ENCODE data around the gene NEAT1. TPM values are rescaled to one million over a fixed set of nuclear protein-coding genes. Genes with fewer than 3 reads are reported as not detected.
"Not testable (repeated sequence)": the region's sequence is repeated elsewhere in the genome, so short reads cannot be mapped to it uniquely, and the experiment has no call there.

NEAT1 gene
- total RNA-seq, 1 donor from 2014 or later: 94.2 TPM

DNA sequence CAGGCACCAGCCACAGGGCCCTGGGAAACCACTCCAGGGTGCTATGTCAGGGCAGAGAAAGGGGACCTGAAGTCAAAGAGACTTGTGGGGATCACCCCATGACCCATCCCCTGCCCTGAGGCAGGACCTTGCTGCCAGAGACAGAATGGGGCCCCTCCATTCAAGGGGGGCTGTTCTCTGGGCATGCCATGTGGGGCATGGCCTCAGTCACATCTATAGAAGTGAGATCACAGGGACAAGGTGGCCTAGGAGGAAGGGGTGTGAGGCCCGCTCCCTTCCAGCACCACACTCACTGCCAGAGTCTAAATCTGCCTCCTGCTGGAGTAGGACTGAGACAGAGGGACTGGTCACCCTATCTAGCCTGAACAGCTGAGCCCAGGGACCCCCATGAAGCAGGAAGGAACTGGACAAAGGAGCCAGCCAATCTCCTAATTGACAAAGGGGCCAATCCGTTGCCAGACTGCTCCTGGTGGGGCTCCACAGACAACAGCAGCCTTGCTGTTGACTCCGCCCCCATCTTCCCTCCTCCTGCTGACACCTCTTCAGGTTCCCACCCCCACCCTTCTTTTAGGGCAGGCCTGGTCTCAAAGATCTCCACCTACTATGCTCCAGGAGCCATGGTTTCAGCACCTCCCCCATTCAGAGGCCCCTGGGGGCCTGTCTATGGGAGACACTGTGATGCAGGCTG, 26.0 kb downstream of the NEAT1 start:
- peak; percentile 58 to 61 for DNase-seq (ENCODE audit: low read depth in 2 of 2)

DNA sequence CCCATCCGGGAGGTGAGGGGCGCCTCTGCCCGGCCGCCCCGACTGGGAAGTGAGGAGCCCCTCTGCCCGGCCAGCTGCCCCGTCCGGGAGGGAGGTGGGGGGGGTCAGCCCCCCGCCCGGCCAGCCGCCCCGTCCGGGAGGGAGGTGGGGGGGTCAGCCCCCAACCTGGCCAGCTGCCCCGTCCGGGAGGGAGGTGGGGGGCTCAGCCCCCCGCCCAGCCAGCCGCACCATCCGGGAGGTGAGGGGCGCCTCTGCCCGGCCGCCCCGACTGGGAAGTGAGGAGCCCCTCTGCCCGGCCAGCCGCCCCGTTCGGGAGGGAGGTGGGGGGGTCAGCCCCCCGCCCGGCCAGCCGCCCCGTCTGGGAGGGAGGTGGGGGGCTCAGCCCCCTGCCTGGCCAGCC, 28.7 kb downstream of the NEAT1 start:
- not testable (repeated sequence) for DNase-seq (ENCODE audit: low read depth in 2 of 2)

- DNase-seq (ENCODE audit: low read depth in 2 of 2): not testable (repeated sequence)
Observed at GRCh38 chr11:65452259-65452658, 29.7 kb downstream of the NEAT1 start.

GRCh38 chr11:65452806-65453490, 30.4 kb downstream of the NEAT1 start:
- peak in 1 of 2 donors; percentile 70 for DNase-seq (ENCODE audit: low read depth in 2 of 2)

DNA sequence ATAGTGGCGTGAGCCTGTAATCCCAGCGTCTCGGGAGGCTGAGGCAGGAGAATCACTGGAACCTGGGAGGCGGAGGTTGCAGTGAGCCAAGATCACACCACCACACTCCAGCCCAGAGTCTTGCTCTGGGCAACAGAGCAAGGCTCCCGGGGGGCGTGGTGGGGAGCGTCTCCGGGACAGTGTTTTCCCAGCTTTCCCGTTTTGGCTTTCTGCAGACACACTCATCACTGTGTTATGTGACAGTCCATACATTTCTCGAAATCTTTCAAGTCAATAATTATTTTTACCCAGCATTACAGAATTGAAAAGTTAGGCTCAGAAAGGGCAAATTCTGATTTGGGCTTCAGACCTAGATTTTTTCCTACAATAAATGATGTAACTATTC, 31.7 kb downstream of the NEAT1 start:
- no peak for DNase-seq (ENCODE audit: low read depth in 2 of 2)

DNA sequence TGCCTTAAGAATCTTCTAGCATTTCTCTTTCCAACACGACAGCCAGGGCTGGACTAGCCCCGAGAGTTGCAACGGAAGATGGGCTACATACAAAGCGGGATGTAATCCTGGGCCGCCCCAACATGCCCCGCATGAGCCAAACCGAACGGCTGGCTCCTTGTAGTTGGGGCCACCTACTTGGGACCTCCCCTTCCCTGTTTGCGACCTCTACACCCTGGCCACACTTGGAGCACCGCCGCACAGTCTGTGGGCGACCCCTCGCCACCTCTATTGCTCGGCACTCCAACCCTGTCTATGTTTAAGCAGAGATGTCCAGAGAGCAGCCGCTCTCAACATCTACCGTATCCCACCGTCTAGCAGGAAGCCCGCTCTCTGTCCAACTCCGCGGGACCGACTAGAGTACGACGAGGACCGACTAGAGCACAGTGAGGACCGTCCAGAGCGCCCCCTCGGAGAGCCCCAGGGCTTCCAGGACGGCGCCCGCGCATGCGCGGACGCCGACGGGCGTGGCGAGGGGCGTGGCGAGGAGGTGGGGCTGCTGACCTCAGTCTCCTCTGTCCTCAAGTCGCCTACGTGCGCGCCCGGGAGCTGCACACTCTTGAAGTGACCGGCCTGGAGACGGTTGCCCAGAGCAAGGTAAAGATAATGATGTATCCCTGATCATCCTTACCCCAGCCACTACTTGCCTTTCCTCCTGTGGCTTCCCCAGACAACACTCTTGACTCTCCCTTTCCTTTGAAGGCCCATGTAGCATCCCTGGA, 32.3 kb downstream of the NEAT1 start:
- DNase-seq (ENCODE audit: low read depth in 2 of 2): peak; percentile 78 to 88

DNA sequence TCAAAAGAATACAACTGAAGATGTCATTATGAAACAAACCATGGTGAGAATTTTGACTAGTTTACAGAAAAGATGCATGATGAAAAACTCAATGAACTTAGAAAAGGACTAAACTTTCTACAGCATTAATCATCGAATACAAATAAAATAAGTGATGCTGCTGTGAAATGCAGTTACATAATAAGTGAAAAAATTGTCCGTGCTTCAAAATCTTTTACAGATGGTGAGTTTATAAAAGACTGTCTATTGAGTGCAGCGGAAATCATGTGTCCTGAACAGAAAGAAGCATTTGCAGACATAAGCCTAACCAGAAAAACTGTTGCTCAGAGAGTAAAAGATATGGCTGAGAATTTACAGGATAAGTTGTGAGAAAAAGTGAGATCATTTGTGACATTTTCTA, 33.8 kb downstream of the NEAT1 start:
- no peak for DNase-seq (ENCODE audit: low read depth in 2 of 2)

DNA sequence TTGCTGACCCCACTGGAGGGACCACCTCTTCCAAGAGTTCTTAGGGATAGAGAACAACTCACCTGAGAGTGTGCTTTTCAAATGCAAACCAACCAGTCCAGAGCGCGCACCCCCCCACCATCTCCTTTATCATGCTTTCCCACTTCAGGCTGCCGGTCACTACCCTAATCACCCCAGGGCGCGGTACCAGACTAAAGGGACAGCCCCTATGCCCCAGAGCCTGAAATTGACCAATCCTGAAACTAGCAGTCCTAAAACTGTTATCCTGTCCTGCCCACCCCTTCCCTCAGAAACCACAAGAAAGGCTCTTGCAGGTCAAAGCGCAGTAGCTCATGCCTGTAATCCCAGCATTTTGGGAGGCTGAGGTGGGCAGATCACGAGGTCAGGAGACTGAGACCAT, 37.0 kb downstream of the NEAT1 start:
- no peak for DNase-seq (ENCODE audit: low read depth in 2 of 2)

DNA sequence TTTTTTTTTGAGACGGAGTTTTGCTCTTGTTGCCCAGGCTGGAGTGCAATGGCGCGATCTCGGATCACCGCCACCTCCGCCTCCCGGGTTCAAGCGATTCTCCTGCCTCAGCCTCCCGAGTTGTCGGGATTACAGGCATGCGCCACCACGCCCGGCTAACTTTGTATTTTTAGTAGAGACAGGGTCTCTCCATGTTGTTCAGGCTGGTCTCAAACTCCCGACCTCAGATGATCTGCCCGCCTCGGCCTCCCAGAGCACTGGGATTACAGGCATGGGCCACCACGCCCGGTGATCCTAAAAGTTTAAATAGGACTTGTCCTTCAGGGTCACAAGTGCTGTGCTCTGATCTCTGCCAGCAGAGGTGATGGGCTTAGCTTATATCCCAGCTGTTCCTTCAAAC, 42.9 kb downstream of the NEAT1 start:
- DNase-seq (ENCODE audit: low read depth in 2 of 2): not testable (repeated sequence)

GRCh38 chr11:65467306-65467705, 44.7 kb downstream of the NEAT1 start:
- not testable (repeated sequence) for DNase-seq (ENCODE audit: low read depth in 2 of 2)

- DNase-seq (ENCODE audit: low read depth in 2 of 2): peak; percentile 61 to 84
Observed at GRCh38 chr11:65468874-65469333, 46.3 kb downstream of the NEAT1 start.

DNA sequence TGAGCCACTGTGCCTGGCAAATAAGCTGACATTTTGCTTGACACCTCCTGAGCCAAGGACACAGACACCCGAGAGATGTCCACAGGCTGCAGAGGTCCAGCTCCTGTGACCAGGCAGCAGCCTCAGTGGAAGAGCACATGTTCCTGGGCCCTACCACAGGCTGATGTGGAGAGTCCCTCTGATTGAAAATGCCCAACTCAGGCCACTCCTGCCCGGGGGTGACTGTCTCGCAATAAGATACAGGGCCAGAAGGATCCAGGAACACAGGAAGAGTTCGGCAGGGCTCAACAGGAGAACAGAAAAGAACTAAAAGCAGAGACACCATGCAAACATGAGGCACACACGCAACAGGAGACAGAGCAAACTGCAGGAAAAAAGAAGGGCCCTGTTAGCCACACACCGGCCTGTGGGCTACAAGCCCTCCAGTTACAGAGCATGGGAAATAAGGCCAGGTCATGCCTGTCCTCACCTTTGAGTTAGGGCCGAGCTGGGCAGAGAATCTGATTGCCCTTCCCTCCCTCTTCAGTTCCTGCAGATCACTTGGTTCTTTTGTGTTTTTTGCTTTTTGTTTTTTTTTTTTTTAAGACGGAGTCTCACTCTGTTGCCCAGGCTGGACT, 47.9 kb downstream of the NEAT1 start:
- DNase-seq (ENCODE audit: low read depth in 2 of 2): no peak

DNA sequence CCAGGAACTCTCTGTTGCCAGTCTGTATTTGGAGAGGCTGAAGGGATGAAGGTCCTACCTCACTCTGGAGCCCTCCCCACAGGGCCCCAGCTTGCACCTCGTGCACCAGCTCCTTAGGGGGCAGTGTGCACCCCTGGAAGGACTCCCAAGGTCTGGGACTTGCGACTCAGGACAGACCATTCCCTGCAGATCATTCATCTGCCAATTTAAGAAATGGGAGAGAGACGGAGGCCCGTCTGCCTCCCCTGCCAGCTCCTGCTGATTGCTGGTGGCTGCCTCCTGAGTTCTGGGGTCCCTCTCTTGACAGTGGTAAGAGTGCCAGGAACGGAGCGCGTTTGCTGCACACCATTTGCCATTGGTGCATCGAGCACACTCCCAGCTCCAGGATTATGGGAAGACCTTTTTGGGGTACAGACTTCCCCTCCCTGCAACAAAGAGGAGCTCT, 48.9 kb downstream of the NEAT1 start:
- DNase-seq (ENCODE audit: low read depth in 2 of 2): peak; percentile 76 to 89

DNA sequence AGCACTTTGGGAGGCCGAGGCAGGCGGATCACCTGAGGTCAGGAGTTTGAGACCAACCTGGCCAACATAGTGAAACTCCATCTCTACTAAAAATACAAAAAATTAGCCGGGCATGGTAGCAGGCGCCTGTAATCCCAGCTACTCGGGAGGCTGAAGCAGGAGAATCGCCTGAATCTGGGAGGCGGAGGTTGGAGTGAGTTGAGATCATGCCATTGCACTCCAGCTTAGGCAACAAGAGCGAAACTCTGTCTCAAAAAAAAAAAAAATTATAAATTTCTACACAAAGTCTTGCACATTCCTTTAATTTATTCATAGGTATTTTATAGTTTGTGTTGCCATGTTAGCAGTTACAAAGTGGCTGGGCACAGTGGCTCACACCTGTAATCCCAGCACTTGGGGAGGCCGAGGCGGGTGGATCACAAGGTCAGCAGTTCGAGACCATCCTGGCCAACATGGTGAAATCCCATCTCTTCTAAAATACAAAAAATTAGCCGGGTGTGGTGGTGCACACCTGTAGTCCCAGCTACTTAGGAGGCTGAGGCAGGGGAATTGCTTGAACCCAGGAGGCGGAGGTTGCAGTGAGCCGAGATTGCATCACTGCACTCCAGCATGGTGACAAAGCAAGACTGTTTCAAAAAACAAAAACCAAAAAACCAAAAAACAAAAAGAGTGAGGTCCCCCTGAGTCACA, 50.1 kb downstream of the NEAT1 start:
- not testable (repeated sequence) for DNase-seq (ENCODE audit: low read depth in 2 of 2)

GRCh38 chr11:65473278-65473860, 50.8 kb downstream of the NEAT1 start:
- no peak for DNase-seq (ENCODE audit: low read depth in 2 of 2)

DNA sequence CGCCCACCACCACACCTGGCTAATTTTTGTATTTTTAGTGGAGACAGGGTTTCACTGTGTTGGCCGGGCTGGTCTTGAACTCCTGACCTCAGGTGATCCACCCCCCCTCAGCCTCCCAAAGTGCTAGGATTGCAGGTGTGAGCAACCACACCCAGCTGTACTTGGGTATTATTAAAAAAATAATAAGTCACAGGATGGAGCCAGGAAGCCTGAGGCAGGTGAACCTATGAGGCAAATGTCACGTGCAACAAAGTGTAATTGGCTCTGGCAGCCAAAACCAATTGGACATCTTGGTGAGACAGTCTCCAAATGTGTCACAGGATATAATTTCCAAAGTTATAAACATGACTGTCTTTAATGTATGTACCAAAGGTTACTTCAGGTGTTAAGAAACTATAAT, 52.3 kb downstream of the NEAT1 start:
- no peak for DNase-seq (ENCODE audit: low read depth in 2 of 2)

DNA sequence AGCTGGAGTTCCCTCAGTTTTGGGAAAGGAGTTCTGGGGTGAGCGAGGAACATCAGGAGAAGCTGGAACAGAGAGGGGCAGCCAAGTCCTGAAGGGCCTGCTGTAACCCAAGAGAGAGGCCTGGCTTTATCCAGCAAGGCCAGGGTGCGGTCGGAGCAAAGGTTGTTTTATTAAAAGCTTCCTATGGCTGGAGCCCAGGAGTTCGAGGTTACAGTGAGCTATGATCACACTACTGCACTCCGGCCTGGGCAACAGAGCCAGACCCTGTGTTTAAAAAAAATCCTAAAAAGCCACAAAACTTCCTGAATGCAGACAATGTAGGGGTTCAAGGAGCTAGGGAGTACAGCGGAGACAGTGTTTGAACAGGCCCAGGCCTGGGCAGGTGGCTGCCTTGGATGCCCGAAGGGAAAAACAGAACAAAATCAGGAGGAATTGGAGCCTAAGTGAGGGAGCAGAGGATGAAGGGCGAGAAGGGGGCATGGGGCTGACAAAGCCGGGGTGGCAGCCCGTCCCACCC, 54.1 kb downstream of the NEAT1 start:
- peak; percentile 37 to 51 for DNase-seq (ENCODE audit: low read depth in 2 of 2)

DNA sequence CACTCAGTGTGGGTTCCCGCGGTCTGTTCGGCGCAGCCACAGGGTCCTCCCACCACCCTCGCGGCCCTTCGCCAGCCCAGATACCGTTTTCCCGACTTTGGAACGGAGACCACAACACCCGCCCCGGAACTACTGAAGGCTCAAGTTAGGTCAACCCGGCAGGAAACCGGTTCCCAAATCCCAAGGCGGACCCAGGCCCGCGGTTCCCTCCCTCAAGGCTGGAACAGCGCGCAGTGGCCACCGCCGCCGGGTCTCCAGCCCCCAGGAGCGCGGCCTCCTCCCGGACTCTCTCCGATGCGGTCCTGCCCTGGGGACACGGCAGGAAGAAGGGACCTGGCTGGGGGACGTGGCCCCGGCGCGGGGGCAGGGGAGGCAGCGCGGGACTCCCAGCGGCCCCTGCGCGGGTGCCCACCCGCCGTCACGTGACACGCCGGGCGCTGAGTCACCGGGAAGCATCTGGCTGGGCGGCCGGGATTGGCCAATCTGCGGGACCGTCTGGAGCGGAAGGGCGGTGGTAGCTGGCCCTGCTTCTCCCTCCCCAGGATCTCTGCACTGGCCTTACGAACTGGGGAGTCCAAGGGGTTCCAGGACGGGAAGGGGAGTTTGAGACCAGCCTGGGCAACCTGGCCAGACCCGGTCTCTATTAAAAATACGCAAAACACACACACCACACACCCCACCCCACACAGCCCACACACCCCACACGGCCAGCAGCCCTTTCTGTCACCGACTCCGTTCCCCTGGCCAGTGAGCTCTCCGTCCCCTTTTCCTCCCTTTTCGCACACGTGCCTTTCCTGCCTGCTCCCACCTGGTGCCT, 54.8 kb downstream of the NEAT1 start:
- peak; percentile 97 for DNase-seq (ENCODE audit: low read depth in 2 of 2)

DNA sequence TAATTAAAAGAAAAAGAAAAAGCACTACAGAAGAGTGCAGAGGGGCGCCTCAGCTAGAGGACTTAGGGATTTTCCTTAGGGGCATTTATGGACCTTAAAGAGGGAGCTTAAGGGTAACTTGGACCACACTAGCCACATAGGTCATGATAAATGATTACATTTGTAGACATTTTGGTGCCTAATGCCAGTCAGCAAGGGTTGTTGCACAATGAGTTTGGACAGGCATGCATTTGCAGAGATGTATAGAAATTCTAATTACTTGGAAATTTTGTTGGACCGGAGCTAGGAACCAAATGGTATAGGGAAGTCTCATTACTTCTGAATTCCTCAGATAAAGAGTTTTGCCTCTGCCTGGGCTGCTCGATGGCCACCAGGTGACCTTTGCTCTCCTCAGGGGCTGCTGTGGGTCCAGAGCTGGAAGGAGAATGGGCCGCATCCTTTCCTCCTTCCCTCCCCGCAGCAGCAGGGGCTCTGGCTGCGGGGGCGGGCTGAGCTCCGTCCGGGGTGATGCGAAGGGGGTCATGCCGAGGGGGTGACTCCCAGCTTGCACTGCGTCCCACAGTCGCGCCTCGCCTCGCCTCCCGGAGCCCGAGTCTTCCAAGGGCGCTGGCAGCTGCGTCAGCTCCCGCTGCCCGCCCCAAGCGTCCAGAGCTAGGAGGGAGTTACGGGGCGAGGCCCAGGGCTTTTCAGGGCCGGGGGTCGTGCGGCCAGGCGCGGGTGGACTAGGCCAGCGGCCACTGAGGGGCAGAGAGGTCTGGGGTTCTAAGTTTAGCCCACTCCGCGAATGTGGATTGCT, 56.0 kb downstream of the NEAT1 start:
- DNase-seq (ENCODE audit: low read depth in 2 of 2): no peak
